Measurements from ENCODE around the gene ITPRIPL2.
A peak's percentile ranks its signal among the peaks of the same experiment; 100 is the strongest.

ITPRIPL2 gene

DNA sequence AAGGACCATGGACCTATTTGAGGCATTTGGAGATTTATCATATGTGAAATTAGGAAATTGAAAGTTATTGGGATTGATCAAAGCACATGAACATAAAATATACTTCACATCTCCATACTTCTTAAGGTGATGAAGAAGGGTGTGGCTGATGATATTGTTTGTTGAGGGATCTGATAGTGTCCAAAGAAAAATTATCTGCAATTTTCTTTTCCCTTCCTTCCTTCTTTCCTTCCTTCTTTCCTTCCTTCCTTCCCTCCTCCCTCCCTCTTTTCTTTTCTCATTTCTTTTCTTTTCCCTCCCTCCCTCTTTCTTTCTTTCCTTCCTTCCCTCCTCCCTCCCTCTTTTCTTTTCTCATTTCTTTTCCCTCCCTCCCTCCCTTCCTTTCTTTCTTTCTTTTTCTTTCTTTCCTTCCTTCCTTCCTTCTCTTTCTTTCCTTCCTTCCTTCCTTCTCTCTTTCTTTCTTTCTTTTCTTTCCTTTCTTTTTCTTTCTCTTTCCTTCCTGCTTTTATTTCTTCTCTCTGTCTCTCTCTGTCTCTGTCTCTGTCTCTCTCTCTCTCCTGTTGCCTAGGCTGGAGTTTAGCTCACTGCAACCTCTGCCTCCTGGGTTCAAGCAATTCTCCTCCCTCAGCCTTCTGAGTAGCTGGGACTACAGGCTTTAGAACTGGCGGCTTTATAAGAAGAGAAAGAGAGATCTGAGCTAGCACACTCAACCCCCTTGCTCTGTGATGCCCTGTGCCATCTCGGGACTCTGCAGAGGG lies 20.9 kb upstream of the ITPRIPL2 start:
- no peak for DNase-seq

DNA sequence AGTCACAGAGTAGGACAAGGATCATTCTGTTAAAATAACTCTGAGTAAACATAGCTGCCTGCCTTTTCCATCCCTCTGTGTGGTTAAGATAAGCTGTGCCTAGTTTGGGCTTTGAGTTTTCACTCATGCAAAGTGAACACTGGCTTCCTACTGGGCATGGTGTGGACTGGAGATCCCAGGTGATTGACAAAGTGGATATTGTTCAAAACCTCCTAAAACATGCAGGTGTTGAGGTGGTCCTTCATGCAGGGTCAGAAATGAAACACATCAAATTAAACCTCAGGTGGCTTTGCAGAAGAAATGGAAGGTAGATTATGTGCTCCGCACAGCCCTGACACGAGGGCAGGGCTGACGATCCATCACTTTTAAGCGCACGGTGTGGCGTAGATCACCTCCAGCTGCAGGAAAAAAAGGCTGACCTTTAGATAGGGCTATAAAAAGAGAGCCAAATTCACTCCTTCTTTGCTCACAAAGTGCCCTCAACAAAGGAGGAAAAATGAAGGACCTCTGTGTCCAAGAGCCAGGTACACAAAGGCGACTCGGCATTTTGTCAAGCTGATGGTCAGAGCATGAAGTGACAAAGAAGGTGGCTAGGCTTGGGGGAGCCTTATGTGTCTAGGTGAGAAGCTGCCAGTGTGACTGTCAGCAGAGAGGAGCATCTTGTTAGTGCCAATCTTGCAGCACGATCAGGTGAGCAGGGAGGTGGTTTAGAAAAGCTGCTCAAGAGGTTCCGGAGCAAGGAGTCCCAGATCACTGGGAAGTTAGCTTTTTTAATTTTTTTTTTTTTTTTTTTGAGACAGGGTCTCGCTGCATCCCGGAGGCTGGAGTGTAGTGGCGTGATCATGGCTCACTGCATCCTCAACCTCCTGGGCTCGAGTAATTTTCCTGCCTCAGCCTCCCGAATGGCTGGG lies 19.9 kb upstream of the ITPRIPL2 start:
- no peak for DNase-seq

DNA sequence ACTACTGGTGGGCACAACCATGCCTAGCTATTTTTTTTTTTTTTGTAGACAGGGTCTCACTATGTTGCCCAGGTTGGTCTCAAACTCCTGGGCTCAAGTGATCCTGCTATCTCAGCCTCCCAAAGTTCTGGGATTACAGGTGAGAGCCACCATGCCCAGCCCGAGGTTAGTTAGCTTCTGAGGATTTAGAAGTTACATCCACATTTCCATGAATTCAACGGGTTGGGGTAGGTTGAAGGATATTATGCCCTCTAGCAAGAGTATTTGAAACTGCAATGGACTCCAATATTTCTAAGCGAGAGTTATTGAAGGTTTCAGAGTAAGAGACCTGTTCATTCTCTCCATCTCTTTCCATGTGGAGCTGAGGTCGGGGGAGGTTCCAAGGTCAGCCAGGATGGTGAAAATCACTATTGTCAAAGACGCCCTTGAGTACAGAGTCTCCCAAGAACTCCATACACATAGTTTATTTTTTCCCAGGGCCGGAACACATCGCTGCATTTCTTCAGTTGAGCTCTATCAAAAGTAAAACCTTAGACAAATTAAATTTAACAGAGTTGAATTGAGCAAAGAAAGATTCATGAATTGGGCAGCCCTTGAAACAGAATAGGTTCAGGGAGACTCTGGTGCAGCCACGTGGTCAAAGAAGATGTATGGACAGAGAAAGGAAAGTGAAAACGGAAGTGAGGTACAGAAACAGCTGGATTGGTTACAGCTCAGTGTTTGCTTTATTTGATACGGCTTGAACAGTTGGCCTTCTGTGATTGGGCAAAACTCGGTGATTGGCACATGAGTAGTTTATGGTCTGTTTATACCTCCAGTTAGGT lies 19.0 kb upstream of the ITPRIPL2 start:
- no peak for DNase-seq

DNA sequence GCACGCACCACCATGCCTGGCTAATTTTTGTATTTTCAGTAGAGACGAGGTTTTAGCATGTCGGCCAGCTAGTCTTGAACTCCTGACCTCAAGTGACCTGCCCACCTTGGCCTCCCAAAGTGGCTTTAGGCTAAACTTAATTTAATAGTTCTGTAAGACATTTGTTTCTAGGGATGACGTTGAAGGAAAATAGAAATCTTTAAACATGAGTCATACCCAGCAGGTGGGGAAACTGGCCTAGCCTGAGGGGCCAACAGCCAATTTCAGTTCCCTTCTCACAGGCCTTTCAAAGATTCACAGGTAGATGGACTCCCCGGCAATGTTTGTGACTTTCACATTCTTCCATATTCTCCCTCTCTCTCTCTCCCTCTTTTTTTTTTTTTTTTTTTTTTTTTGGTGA lies 18.1 kb upstream of the ITPRIPL2 start:
- DNase-seq: no peak

DNA sequence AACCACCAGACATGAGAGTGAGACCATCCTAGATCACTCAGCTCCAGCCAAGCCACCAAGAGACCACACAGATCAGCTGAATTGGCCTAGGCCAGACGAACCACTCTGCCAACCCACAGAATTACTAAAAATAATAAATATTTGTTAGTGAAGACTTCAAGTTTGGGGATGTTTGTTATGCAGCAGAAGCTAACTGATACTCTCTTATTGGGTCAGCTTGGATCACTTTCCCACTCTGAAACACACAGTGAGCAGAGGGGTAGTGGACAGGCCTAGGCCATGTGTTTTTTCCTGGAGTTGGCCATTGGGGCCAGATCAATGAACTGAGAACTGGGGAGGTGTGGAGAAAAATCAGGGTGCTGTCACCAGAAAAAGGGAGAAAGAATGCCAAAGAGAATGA lies 15.6 kb upstream of the ITPRIPL2 start:
- DNase-seq: no peak

DNA sequence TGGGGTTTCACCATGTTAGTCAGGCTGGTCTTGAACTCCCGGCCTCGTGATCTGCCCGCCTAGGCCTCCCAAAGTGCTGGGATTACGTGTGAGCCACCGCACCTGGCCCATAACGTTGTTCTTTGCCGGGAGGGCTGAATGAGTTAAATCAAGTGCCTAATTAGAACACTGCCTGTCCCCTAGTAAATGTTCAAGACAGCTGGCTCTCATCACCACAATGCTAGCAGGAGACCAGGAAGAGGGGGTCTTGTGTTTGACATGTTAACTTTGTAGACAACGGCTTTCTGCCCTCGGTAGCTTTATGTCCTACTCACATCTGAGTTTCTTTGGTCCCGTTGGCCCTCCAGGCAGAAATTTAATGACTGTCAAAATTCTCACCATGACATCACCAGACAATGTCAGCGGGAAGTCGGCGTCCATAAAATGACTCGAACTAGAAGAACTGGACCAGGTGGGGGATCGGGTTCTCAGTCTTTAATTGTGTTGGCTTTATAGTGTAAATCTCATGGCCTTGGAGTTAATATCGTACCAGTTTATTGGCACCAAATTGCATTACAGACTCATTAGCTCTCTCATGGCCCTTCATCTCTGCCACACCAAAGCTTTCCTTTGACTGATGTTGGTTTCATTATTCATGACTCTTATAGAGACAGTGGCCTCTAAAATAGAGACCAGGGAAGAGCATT lies 11.4 kb upstream of the ITPRIPL2 start:
- peak; percentile 47 for DNase-seq

DNA sequence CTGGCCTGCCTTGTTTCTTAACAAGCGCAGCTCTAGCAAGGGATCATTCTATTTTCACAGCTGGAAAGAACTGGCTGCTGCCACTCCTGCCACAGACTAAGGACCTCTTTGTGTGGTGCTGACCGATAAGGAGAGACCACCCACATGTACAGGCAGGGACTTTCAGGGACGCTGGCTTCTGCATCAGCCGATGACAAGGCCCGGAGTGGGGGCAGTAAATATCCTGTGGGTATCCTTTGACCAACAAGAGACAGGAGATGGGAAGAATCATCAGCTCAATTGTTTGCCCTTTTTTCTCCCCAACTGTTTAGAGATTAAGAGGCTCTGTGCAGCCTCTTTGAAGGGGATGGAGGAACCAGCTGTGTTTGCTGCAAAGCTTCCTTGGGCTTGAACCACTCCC lies 9.2 kb upstream of the ITPRIPL2 start:
- no peak for DNase-seq

DNA sequence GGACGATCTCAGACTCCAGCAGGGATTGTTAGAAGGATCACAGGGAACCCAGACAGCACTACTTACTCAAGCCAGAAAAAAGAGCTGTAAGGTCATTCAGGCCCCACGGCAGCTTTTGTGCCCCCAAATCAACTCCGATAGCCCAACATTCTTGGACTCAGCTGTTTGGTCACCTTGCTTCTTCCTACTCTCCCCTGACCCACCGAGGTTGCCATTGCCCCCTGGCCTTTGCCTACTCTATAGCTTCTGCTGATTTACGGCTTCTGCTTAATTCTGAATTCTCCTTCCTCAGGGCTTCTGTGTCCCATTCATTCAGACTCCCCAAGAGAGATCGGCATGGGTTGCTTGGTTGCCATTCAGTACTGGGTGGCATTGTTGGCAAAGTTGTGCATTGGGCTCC lies 8.6 kb upstream of the ITPRIPL2 start:
- DNase-seq: no peak

DNA sequence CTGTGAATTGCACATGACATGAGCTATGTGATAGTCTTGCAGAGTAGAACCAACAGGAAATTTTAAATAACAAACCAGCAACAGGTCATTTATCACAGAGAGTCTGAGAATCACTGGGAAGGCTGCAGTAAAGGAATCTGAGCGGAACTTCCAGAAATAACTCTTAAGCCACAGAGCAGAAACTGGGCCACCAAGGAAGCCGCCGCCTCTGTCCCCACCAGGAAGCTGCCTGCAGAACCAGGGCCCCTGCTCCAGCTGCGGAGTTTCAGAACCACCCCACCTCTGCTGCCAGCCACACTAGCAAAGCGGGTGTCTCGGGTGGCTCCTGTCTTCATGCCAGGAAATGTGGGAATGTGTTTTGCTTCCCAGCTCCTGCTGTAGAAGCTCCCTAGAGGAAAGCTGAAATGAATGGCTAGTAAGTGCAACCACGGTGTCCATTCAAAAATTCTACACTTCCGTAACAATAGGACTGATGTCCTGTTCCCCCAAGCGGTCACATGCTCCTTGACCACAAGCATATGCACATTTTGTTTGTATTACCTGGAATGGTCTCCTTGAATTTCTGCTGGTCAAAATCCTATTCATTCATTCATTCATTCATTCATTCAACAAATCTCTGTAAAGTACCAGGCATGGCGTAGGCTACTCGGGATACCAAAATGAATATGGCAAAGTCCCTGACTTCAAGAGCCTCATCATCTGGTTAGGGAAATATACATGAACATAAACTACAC lies 7.7 kb upstream of the ITPRIPL2 start:
- DNase-seq: no peak

DNA sequence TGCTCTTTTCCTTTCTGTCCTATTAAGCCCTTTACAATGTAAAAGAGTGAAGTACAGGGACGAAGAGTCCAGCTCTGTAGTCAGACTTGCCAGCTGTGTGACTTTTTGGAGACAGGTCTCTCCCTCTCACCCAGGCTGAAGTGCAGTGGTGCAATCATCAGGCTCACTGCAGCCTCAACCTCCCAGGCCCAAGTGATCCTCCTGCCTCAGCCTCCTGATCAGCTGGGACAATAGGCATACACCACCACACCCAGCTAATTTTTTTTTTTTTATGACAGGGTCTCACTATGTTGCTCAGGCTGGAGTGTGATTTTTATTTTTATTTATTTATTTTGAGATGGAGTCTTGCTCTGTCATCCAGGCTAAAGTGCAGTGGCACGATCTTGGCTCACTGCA lies 7.1 kb upstream of the ITPRIPL2 start:
- no peak for DNase-seq

DNA sequence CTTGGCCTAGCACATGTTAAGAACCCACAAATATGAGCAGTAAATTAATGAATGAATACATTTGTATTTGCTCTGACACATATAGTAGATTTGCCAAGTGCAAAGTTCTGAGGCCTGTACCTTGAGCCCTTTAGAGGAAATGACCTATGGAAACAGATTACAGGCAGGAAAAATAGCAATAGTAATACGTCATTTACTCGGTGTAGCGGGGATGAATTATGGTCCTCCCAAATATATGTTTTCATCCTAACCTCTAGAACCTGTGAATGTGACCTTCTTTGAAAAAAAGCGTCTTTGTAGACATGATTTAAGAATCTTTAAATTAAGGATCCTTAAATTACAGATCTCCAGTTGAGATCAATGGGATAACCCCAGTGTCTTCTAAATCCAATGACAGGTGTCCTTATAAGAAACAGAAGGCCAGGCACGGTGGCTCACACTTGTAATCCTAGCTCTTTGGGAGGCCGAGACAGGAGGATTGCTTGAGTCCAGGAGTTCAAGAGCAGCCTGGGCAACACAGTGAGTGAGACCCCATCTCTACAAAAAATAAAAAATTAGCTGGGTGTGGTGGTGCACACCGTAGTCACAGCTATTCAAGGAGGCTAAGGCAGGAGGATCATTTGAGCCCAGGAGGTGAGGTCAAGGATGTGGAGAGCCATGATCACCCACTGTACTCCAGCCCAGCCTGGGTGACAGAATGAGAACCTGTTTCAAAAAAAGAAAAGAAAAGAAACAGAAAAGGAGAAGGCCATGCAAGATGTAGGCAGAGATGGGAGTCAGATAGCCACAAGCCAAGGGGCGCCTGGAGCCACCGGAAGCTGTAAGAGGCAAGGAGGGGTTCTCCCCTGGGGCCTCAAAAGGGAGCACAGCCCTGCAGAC lies 5.1 kb upstream of the ITPRIPL2 start:
- DNase-seq: no peak

DNA sequence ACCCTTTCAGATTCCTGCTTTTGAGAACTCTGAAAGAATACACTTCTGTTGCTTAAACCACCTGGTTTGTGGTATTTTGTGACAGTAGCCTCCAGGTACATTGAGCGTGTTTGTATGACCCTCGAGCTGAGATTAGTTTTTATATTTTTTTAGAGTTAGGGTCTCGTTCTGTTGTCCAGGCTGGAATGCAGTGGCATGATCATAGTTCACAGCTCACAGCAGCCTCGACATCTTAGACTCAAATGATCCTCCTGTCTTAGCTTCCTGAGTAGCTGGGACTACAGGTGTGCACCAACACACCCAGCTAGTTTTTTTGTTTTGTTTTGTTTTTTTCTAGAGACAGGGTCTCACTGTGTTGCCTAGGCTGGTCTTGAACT lies 4.5 kb upstream of the ITPRIPL2 start:
- no peak for DNase-seq

DNA sequence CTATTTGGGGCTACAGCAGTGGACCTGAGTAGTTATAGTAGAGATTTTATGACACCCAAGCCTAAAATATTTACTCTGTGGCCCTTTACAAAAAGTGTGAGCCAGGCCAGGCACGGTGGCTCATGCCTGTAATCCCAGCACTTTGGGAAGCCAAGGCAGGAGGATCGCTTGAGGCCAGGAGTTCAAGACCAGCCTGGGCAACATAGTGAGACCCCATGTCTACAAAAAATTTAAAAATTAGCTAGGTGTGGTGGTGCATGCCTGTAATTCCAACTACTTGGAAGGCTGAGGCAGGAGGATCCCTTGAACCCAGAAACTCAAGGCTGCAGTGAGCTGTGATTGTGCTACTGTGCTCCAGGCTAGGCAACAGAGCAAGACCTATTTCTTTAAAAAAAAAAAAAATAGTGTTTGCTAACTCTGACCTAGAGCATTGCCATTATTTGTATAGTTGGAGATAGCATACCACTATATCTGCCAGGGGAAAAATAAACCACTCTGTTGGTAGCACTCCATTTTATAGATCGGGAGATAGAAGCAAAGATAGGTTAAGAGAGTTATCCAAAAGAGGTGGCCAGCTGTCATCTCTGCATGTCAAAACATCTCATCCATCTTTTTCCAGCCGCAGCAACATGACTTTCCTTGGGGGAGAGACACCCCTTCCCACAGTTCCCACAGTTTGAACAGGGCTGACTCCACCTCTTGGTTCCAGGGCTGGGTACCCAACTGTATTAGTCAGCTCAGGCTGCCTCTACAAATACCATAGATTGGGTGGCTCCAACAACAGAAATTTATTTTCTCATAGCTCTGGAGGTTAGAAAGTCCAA lies 3.0 kb upstream of the ITPRIPL2 start:
- no peak for DNase-seq

DNA sequence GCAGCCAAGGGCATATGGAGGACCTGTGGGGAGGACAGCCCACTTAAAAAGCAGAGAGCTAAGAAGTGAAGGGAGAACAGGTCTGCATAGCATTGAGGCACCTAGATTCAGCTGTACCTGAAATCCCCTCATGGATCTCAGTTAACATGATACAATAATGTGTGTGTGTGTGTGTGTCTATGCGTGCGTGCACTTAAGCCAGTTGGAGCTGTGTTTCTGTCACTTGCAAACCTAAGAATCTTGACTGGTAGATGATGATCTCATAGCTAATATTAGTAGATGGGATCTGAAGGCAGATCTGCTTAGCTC lies 1.7 kb upstream of the ITPRIPL2 start:
- no peak for DNase-seq

DNA sequence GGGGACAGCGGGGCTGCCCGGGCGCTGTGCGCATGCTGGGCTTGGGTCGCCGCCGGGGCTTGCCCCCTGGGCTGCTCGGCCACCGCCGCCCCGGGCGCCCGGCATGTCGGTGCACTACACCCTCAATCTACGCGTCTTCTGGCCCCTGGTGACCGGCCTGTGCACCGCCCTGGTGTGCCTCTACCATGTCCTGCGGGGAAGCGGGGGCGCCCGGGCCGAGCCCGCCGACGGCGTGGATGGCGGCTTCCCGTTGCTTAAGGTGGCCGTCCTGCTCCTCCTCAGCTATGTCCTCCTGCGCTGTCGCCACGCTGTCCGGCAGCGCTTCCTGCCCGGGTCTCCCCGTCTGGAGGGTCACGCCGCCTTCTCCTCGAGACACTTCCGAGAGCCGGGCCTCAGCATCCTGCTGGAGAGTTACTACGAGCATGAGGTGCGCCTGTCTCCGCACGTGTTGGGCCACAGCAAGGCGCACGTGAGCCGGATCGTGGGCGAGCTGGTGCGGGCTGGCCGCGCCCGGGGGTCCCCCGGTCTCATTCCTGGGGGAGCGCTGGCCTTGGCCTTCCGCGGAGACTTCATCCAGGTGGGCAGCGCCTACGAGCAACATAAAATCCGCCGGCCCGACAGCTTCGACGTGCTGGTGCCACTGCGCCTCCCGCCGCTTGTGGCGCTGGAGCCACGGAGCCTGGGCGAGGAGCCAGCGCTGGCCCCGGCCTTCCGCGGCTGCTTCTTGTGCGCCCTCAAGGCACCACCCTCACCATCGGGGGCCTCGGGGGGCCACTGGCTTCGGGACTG lies 789 bp downstream of the ITPRIPL2 start:
- DNase-seq: no peak

DNA sequence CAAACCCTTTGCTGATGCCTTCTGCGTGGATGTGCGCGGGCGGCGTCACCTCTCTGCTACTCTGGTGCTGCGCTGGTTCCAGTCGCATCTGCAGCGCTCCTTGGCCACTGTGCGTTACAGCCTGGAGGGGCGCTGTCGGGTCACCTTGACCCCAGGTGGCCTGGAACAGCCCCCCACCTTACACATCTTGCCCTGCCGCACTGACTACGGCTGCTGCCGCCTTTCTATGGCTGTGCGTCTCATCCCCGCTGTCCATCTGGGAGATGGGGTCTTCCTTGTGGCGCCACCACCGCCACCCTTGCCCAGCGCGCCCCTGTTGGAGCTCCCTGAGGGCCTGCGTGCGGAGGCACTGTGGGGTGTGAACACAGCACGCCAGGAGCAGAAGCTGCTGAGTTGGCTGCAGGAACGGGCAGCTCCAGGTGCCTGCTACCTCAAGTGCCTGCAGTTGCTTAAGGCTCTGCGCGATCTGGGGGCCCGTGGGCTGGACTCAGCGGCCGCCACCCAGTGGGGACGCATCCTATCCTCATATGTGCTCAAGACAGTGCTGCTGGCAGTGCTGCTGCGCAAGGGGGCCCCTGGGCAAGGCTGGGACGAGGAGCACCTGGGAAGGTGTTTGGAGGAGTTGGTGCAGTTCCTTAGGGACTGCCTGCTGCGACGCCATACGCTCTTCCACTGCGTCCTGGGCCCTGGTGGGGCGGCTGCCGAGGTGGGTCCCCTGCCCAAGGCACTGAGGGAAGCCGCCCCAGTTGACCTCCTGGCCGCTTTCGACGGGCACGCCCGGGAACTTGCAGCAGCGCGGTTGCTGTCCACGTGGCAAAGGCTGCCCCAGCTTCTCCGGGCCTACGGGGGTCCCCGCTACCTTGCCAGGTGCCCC lies 1.6 kb downstream of the ITPRIPL2 start:
- DNase-seq: no peak

DNA sequence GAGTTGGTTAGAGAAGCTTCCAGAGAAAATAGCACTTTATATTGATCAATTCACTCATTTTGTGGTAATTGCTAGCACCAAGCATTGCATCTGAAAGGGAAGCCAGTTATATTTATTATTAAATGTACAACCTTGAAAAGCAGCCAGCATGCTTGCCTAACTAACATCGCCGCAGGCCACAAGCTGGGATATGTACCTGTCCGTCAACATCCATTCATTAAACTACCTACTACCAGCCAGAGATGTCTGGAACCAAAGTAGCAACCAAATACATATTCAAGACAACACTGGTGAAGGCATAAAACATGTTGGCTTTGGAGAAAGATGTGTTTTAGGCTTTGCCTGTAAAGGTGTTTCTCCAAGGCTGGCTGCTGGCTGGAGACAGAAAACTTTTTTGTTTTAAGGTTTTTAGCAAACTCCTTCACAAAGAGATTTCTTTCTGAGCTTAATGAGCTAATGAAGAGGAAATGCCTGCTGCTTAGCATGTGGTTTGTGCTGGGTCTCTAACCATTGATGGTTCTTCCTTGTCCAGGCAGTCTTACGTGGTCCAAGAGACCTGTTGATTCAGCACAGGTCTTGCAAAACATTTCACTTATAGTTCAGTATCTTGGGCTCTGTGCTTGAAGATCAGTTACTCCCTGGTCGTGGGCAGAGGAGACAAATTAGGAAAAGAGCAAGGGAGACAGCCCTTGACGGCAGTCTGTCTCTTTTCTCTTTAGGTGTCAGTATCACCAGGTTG lies 3.1 kb downstream of the ITPRIPL2 start:
- no peak for DNase-seq
